GM13977 (cell line): ENCODE results near the gene TMEM30A.

Source experiments
- DNase-seq: peaks from one replicate; pipeline ENCODE4 v3.0.0; 2012; ENCODE audit warnings: low spot score
- CTCF ChIP-seq: IDR thresholded peaks from 2 replicates; pipeline ENCODE4 v1.5.1; 2012; ENCODE audit warnings: mild to moderate bottlenecking, control low read depth; ENCODE audit not compliant: insufficient read depth; ENCODE audit errors: extremely low read depth, missing control alignments
- in situ Hi-C: fragments of 300-500 bp; cut with MboI; formaldehyde crosslinking; loops from one replicate; pipeline ENCODE4 v1.12.0; 2022; ENCODE audit warnings: low sequenced_read_pairs, low pct_unique_long_range_greater_than_20kb, mixed read lengths, inconsistent platforms; ENCODE audit not compliant: unreplicated experiment

TMEM30A gene

GRCh38 chr6:75318900-75319299 is 34.3 kb upstream of the TMEM30A start:
- DNase-seq, result no peak
- TF ChIP-seq CTCF, result no peak
- in situ Hi-C loops, result no loop called here

GRCh38 chr6:75317503-75318206 is 33.1 kb upstream of the TMEM30A start:
- in situ Hi-C loops, result no loop called here
- DNase-seq, result no peak
- no peak for TF ChIP-seq CTCF

- in situ Hi-C loops, result no loop called here
- TF ChIP-seq CTCF, result no peak
Observed at GRCh38 chr6:75315978-75316377, 31.4 kb upstream of the TMEM30A start.

GRCh38 chr6:75308250-75308988 is 23.8 kb upstream of the TMEM30A start:
- TF ChIP-seq CTCF, result no peak
- in situ Hi-C loops, result no loop called here
- no peak for DNase-seq

More at GRCh38 chr6:75315978-75316377, 31.4 kb upstream of the TMEM30A start:
- no peak for DNase-seq

- no peak for TF ChIP-seq CTCF
- DNase-seq, result no peak
- in situ Hi-C loops, result no loop called here
Observed at GRCh38 chr6:75307364-75308004, 22.9 kb upstream of the TMEM30A start.

- no peak for TF ChIP-seq CTCF
- DNase-seq, result no peak
- in situ Hi-C loops, result no loop called here
Observed at GRCh38 chr6:75306064-75306463, 21.5 kb upstream of the TMEM30A start.
